NOMO-1 (cell line): ENCODE results near the gene GNB5.
"Not testable (repeated sequence)": the region's sequence is repeated elsewhere in the genome, so short reads cannot be mapped to it uniquely, and the experiment has no call there.

ENCODE experiments used
- DNase-seq, 2 experiments: peaks; one replicate each; lab custom pipeline; 2025; ENCODE audit not compliant: unreplicated experiment in 2 of 2; lab: John Stamatoyannopoulos, UW

The GNB5 gene

DNA sequence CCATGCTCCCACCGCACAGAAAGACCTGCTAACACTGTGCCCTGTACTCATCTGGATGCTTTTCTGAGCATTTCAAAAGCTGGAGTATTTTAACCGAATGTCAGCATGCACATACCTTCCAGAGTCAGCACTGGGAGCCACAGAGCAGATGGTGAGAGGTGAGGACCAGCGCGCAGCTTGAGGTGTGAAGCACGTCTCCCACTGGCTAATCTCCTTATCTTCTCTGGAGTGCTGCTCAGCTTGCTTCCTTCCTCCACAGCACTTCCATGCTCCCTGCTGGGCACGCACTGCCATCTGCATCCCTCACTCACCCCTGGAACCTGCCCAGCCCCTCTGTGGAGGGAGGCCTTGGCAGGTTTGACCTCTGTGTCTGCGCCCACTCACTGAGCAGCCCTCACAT, at the start of gene GNB5:
GNB5 (minus strand) TSS at position 186 of the 400 bp plus-strand sequence. CDS start 6,716 bp downstream, outside the sequence.
- no peak for DNase-seq

GRCh38 chr15:52240166-52240565, 49.0 kb upstream of the GNB5 start:
- DNase-seq: no peak

- not testable (repeated sequence) for DNase-seq
Measured at GRCh38 chr15:52238989-52239525, 47.9 kb upstream of the GNB5 start.

DNA sequence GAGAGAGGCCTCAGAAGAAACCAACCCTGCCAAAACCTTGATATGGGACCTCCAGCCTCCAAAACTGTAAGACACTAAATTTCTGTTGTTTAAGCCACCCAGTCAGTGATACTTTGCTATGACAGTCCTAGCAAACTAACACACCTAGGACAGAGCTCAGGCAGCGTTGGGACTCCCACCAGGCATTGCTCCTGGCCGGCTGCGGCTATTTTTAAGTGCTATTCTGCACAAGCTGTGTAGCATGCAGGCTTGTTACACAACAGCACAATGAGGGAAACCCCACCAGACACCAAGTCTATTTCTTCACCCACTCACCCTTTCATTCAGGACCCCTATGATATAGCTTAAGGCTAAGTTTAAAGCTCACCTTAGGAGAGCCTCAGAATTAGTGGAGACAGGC, 47.0 kb upstream of the GNB5 start:
- no peak for DNase-seq

DNA sequence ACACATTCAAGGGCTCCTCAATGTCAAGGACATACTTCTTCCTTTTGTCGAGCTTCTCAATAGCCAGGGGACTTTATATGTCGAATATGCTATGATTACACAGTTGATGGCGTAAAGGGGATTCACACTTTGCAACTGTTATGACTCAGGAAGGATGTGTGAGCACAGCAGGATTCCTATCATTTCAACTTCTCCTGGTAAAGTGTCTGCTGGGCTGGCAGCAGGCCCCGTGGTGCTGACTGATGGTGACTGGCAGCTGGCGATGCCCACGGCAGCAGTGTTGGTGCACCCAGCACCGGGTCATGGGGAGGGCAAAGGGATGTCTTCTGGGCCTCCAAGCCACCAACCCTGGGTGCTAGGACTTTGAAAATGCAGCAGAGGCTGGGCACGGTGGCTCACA, 44.8 kb upstream of the GNB5 start:
- no peak for DNase-seq

DNA sequence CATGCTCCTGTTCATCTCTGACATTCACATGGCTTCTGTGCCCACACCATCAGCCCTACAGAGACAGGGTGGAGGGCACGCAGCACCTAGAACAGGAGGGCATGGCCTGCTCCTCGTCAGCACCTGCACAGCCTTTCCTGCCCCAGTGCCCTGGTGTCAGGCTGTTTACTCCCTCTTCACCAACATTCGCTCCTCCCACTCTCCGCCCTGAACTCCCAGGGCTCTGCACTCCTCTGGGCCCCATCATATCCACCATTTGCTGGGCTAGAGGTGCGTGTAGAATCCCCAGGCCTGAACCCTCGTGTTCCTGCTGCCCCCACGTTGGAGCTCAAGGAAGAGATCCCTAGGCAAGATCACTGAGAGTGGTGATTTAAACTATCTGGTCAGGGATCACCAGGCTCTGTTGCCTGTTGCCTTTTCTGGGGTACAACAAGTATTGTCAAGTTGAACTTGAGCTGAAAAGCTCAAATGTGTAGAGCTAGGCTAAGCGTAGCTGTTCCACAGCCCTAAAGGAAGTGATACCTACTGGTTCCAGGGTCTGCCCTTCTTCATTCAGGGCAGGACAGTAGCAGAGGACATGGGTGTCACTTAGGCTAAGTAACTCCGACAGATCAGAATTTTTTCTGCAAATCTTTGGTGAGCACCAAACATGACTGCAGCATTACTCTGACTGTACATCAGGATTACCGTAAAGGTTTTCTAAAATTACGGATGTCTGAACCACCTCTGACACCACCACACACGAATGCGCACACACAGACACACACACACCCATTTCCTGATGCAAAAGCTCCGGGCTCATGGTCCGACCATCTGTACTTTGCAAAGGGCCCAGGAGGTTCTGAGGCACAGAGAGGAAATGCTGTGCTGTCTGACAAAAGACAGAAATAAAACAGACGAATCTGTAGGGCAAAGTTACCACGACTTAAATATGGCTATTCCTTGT, 43.7 kb upstream of the GNB5 start:
- DNase-seq: no peak

DNA sequence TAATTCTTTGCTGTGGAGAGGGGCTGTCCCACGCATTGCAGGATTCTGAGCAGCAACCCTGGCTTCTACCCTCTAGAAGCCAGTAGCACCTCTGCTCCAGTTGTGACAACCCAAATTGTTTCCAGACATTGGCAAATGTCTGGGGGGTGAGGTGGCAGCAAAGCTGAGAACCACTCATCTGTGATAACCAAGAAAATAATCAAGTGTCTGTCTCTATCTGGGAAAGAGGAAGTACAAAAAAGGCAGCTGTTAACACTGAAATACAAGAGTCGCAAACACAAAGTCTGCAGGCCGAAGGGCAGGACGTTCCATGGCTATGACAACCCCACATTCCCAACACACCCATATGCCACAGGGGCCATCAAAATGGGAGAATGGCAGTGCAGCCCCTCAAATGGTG, 42.2 kb upstream of the GNB5 start:
- peak; percentile 34 to 81 for DNase-seq

- DNase-seq: peak; percentile 30 to 87
Measured at GRCh38 chr15:52232327-52232726, 41.1 kb upstream of the GNB5 start.

DNA sequence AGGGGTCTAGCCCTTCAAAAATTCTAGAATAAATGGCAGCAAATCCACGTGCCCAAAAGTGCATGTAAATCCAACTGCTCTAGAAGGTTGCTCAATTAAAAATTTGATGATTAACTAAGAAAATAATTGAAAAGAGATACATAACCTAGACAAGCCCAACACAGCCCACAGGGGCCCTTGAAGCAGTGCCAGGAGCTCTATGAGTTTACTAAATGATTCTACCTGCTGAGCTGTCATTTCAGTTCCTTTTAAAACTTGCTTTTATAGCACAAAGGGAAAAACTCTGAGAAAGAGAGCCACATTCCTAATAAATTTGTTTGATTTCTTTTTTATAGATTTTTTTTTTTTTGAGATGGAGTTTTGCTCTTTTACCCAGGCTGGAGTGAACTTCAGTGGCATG, 38.9 kb upstream of the GNB5 start:
- no peak for DNase-seq

- no peak for DNase-seq
Measured at GRCh38 chr15:52228921-52229320, 37.7 kb upstream of the GNB5 start.

DNA sequence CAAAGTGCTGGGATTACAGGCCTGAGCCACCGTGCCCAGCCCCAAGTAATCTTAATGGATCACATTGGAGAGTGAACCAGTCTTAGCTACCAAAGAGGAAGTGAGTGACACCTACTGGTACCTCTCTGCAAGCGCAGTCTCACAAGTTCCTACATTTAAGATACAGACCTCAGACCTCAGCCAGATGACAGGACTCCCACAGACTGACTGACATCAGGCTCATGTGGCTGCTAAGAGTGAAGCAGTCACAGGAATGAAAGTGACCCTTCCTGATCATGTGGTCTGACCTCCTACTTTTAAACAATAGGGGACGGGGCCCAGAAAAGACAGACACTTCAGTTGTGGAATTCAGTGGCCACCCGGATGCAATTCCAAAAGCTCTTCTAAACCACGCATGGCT, 36.3 kb upstream of the GNB5 start:
- peak; percentile 35 to 83 for DNase-seq

GRCh38 chr15:52225230-52225629, 34.0 kb upstream of the GNB5 start:
- peak; percentile 25 to 86 for DNase-seq

DNA sequence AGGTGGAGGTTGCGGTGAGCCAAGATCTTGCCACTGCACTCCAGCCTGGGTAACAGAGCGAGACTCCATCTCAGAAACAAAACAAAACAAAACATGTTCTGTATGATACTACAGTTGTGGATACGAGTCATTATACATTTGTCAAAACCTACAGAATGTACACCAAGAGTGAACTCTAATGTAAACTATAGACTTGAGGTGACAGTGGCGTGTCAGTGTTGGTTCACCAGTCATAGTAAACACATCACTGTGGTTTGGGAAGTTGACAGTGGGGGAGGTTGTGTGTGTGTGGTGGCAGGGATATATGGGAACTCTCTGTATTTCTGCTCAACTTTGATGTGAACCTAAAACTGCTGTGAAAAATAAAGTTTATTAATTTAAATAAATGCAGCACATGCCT, 33.0 kb upstream of the GNB5 start:
- DNase-seq: no peak

- no peak for DNase-seq
Measured at GRCh38 chr15:52221730-52222129, 30.5 kb upstream of the GNB5 start.

GRCh38 chr15:52220937-52221660, 29.9 kb upstream of the GNB5 start:
- DNase-seq: no peak

- no peak for DNase-seq
Measured at GRCh38 chr15:52220251-52220650, 29.1 kb upstream of the GNB5 start.

GRCh38 chr15:52218816-52219215, 27.6 kb upstream of the GNB5 start:
- no peak for DNase-seq

DNA sequence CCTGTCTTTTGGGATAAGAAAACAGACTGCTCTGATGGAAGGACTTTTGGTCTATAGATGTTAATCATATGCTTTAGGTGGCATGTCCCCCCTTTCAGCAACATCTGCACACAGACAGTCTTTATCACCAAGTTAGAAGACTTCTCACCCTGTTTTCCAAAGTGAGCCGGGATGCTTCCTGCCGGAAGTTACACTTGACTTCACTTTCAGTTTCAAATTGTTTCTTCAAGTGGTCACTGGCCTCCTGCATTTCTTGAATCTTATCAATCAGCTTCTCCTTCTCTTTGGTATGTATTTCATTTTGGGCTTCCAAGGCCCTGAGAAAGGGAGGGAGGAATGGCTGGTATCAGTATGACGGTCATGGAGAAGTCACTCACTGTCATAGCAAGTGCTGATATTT, 27.2 kb upstream of the GNB5 start:
- DNase-seq: no peak

- no peak for DNase-seq
Measured at GRCh38 chr15:52217186-52217585, 26.0 kb upstream of the GNB5 start.

GRCh38 chr15:52214553-52214952, 23.4 kb upstream of the GNB5 start:
- no peak for DNase-seq

- DNase-seq: no peak
Measured at GRCh38 chr15:52213206-52213605, 22.0 kb upstream of the GNB5 start.
